Measurements from ENCODE around the gene TMEM175. TPM values are rescaled to one million over a fixed set of nuclear protein-coding genes. Genes with fewer than 3 reads are reported as not detected.

The TMEM175 gene
- total and polyA plus RNA-seq, 2 of the 8 experiments (the other 6 are each of a cell fraction or from before 2014, with no cell fraction given): 4.9 to 20.7 TPM

DNA sequence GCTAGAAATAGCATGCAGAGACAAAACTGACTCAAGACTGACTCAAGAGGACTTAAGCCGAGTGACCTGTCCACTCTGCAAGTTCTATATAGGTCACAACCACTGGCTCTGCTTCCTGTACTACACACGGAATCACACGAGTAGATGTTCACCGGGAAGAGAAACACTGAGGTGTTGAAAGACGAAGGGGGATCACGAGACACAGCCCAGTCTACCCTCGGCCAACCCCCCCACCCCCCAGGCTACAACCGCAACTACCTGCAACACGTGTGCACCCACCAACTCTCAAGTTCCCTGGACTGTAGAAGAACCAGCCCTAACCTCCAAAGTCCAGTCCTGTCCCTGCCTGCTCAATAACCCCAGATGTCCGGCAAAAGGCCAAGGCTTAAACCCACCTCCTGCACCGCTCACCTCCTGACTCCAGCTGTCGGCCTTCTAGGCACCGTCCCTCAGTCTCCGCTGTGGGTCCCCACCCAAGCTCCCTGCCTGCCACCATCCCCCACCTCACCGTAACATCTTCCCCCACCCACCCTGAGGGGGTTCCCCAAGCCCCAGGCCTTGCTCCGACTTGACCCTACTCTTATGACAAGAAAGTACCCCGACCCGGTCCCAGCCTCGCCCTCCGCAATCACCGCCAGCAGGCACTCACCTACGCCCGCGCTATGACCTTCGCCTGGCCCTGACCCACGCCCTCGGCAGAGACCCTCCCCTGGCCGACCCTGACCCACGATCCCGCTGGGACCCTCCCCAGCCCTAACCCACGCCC, 883 bp upstream of the TMEM175 start:
- Histone ChIP-seq H2BK120ac (replicated peaks; ENCODE audit: low read depth, low read length) (no peak overlapping the region), H3K4me2 (ENCODE audit: insufficient read depth in 1 of 2, low read depth in 2 of 2, low read length in 2 of 2) (peak overlapping the region; percentile 61 to 95), H3K79me2 (ENCODE audit: control insufficient read depth in 1 of 2, insufficient read depth in 2 of 2, low read length in 2 of 2) (peaks cover 17 to 41% of the 10 kb centered on the region in 2 experiments), H3K9ac (replicated peaks in 1 of 4; ENCODE audit: extremely low read depth in 1 of 4, low read depth in 3 of 4, low read length in 3 of 4) (peak overlapping the region; percentile 77 to 97 (median 84)), H2AFZ (ENCODE audit: low read length) (peak overlapping the region; percentile 37; the same call in 1 of the 2 replicates), H3K79me1 (ENCODE audit: low read depth, low read length) (peaks cover 13% of the 10 kb centered on the region), H2BK20ac (ENCODE audit: low read length) (no peak overlapping the region), H3K23me2 (ENCODE audit: low read depth, low read length) (peaks cover 14% of the 10 kb centered on the region; the same call in 1 of the 2 replicates), H2AK5ac (ENCODE audit: low read depth, low read length) (no peak overlapping the region), H3K27me3 (replicated peaks in 1 of 4; ENCODE audit: control insufficient read depth in 3 of 4, extremely low read depth in 1 of 4, insufficient read depth in 3 of 4, low read length in 3 of 4) (no peaks in the 10 kb centered on the region), H3K9me3 (ENCODE audit: insufficient read depth in 2 of 2, low read depth in 1 of 2, low read length in 1 of 2) (no peaks in the 10 kb centered on the region), H3K27ac (ENCODE audit: low read depth, low read length) (peak overlapping the region; percentile 75), H3K56ac (replicated peaks; ENCODE audit: insufficient read length, low read depth, low read length) (peak overlapping the region; percentile 95), H3K18ac (ENCODE audit: extremely low read depth, low read length) (peak overlapping the region; percentile 48; the same call in 1 of the 2 replicates), H3K4me3 (ENCODE audit: extremely low read depth in 1 of 4, insufficient read depth in 2 of 4, low read depth in 3 of 4, low read length in 4 of 4) (peak overlapping the region; percentile 86 to 96 (median 90)), H2BK15ac (ENCODE audit: low read length) (no peak overlapping the region), H3K23ac (ENCODE audit: insufficient read length) (no peak overlapping the region), H2BK5ac (ENCODE audit: low read depth, low read length) (peak overlapping the region; percentile 92), H3K14ac (ENCODE audit: insufficient read length) (no peak overlapping the region), H3K4ac (replicated peaks; ENCODE audit: insufficient read length, low read depth, low read length) (peak overlapping the region; percentile 91), H4K91ac (replicated peaks; ENCODE audit: insufficient read length, low read length) (no peak overlapping the region), H3K36me3 (ENCODE audit: control insufficient read depth in 2 of 4, insufficient read depth in 4 of 4, low read length in 3 of 4) (no peaks in the 10 kb centered on the region), H3K4me1 (replicated peaks in 1 of 4; ENCODE audit: control insufficient read depth in 3 of 4, insufficient read depth in 4 of 4, low read length in 3 of 4) (peaks cover 0 to 8% (median 4%) of the 10 kb centered on the region in 4 experiments; a peak in 4 of 7 replicates), H4K5ac (ENCODE audit: insufficient read length, low read depth, low read length) (no peak overlapping the region), H4K20me1 (replicated peaks in 1 of 2; ENCODE audit: control insufficient read depth in 1 of 2, insufficient read depth in 2 of 2, low read length in 2 of 2) (peaks cover 7 to 9% of the 10 kb centered on the region in 2 experiments), H2BK12ac (ENCODE audit: low read depth, low read length) (peak overlapping the region; percentile 39; the same call in 1 of the 2 replicates), H4K8ac (ENCODE audit: extremely low read depth, insufficient read depth, low read length) (peak overlapping the region; percentile 95)
- ChIA-PET CTCF (ENCODE audit: partially characterized antibody) (interaction anchor here (0.6 to 1.0 kb wide), 2 partner anchors 32 to 478 kb away, joined by 3 read pairs; no protein-coding TSS in a partner anchor), POLR2A (ENCODE audit: partially characterized antibody) (interaction anchor here (0.6 to 1.5 kb wide), 6 partner anchors 12 to 125 kb away, joined by 3 to 5 read pairs (median 4); no protein-coding TSS in a partner anchor)
- 25% methylated on average over 23 of the region's 31 CpGs; no CpG with 5 or more reads in 1 of the 2 experiments for WGBS, 2 experiments (ENCODE audit: extremely low coverage in 1 of 2, insufficient coverage in 1 of 2, insufficient read length in 1 of 2, insufficient replicate concordance in 2 of 2, low coverage in 1 of 2, low lambda C conversion rate in 2 of 2, missing lambda C conversion rate in 1 of 2)
- FAIRE-seq (no peak), DNase-seq (ENCODE audit: low read depth in 1 of 2, low spot score in 2 of 2) (no peak)
- no peak for TF ChIP-seq KDM5A (IDR thresholded peaks at IDR 0.05; ENCODE audit: low read length)
- no peak for TF ChIP-seq SIX5 (IDR thresholded peaks at IDR 0.05; ENCODE audit: low read depth, low read length)
- TF ChIP-seq RAD21 (IDR thresholded peaks at IDR 0.05 in 1 of 2, conservative IDR thresholded peaks at IDR 0.05 in 1 of 2; ENCODE audit: low read depth in 2 of 2, low read length in 2 of 2): no peak
- TF ChIP-seq YY1 (IDR thresholded peaks at IDR 0.05; ENCODE audit: low read depth, low read length): no peak
- no peak for TF ChIP-seq RBBP5 (IDR thresholded peaks at IDR 0.05; ENCODE audit: borderline replicate concordance, low read depth, low read length)
- TF ChIP-seq RXRA (IDR thresholded peaks at IDR 0.05; ENCODE audit: insufficient read depth, low read depth, low read length): no peak
- no peak for TF ChIP-seq ASH2L (IDR thresholded peaks at IDR 0.05; ENCODE audit: low read length)
- TF ChIP-seq, protein P1, sequence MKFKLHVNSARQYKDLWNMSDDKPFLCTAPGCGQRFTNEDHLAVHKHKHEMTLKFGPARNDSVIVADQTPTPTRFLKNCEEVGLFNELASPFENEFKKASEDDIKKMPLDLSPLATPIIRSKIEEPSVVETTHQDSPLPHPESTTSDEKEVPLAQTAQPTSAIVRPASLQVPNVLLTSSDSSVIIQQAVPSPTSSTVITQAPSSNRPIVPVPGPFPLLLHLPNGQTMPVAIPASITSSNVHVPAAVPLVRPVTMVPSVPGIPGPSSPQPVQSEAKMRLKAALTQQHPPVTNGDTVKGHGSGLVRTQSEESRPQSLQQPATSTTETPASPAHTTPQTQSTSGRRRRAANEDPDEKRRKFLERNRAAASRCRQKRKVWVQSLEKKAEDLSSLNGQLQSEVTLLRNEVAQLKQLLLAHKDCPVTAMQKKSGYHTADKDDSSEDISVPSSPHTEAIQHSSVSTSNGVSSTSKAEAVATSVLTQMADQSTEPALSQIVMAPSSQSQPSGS (IDR thresholded peaks at IDR 0.05; ENCODE audit: low read length): no peak
- TF ChIP-seq CHD2 (IDR thresholded peaks at IDR 0.05; ENCODE audit: low read length): no peak
- TF ChIP-seq GTF2F1 (IDR thresholded peaks at IDR 0.05; ENCODE audit: borderline replicate concordance, low read depth, low read length): no peak
